Rectal smooth muscle tissue (tissue), 1 donor: Measurements from ENCODE around the gene MAST4.
A peak's percentile ranks its signal among the peaks of the same experiment; 100 is the strongest.
"Not testable (repeated sequence)": the region's sequence is repeated elsewhere in the genome, so short reads cannot be mapped to it uniquely, and the experiment has no call there.

Experiments used
- H3K27ac ChIP-seq: one replicate; pipeline ENCODE4 v1.7.0; 2013; ENCODE audit warnings: low read depth, low read length, inconsistent platforms
- H3K27me3 ChIP-seq: one replicate; pipeline ENCODE4 v1.7.0; 2013; ENCODE audit warnings: low read length; ENCODE audit not compliant: control insufficient read depth, insufficient read depth
- H3K36me3 ChIP-seq: one replicate; pipeline ENCODE4 v1.7.0; 2013; ENCODE audit warnings: low read length; ENCODE audit not compliant: control insufficient read depth, insufficient read depth
- H3K4me1 ChIP-seq: one replicate; pipeline ENCODE4 v1.7.0; 2013; ENCODE audit warnings: low read length; ENCODE audit not compliant: control insufficient read depth, insufficient read depth
- H3K4me3 ChIP-seq: one replicate; pipeline ENCODE4 v1.7.0; 2013; ENCODE audit warnings: low read length
- H3K9ac ChIP-seq: one replicate; pipeline ENCODE4 v1.7.0; 2013; ENCODE audit warnings: low read length

The MAST4 gene

DNA sequence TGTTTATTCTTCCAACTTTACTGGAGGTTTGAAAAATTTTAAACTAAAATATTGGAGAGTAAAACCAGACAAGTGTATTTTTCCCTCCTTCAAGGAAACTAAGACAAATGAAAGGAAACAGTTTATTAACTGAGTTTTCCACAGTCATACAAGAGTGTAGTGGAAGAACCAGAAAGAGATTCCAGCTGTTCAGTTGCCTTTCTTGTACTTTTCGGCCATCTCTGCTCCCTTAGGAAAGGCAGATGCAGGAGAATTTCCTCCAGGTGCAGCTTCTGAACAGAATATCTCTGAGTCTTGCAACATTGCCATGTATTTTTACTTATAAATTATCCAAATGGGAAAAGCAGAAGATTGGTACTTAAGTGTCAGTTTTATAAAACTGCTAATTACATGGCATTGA, 217.1 kb downstream of the MAST4 start:
- no peak overlapping the region for H3K4me3 ChIP-seq
- no peaks in the 10 kb centered on the region for H3K27me3 ChIP-seq
- H3K27ac ChIP-seq = no peak overlapping the region
- no peak overlapping the region for H3K9ac ChIP-seq
- no peaks in the 10 kb centered on the region for H3K36me3 ChIP-seq
- no peaks in the 10 kb centered on the region for H3K4me1 ChIP-seq

- no peak overlapping the region for H3K9ac ChIP-seq
- H3K4me3 ChIP-seq = no peak overlapping the region
- H3K27me3 ChIP-seq = no peaks in the 10 kb centered on the region
- no peak overlapping the region for H3K27ac ChIP-seq
- no peaks in the 10 kb centered on the region for H3K36me3 ChIP-seq
- no peaks in the 10 kb centered on the region for H3K4me1 ChIP-seq
Observed at GRCh38 chr5:66814146-66814991, 218.2 kb downstream of the MAST4 start.

- no peak overlapping the region for H3K27ac ChIP-seq
Observed at GRCh38 chr5:66818304-66818934, 222.2 kb downstream of the MAST4 start.

DNA sequence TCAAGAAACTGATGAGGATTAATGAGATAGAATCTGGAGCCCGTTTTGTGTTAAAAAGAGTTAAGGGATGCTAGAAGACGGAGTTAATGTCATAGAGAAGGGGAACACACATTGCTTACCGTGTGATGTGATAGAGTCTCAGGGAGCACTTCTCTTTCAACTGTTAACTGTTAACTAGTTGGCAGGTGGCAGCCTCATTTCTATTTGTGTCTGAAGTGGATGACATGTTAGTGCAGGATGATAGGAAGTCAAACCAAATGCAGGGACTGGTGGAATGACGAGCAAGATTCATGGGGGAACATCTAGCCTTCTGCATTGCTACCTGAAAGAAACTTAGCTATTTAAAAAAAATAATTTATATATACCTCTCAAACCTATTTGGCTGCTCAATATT, 222.7 kb downstream of the MAST4 start:
- H3K27ac ChIP-seq = no peak overlapping the region
- no peak overlapping the region for H3K9ac ChIP-seq
- no peaks in the 10 kb centered on the region for H3K27me3 ChIP-seq
- no peak overlapping the region for H3K4me3 ChIP-seq
- no peaks in the 10 kb centered on the region for H3K36me3 ChIP-seq
- no peaks in the 10 kb centered on the region for H3K4me1 ChIP-seq

More at GRCh38 chr5:66818304-66818934, 222.2 kb downstream of the MAST4 start:
- H3K9ac ChIP-seq = no peak overlapping the region
- no peaks in the 10 kb centered on the region for H3K27me3 ChIP-seq
- no peak overlapping the region for H3K4me3 ChIP-seq
- no peaks in the 10 kb centered on the region for H3K36me3 ChIP-seq
- H3K4me1 ChIP-seq = no peaks in the 10 kb centered on the region

DNA sequence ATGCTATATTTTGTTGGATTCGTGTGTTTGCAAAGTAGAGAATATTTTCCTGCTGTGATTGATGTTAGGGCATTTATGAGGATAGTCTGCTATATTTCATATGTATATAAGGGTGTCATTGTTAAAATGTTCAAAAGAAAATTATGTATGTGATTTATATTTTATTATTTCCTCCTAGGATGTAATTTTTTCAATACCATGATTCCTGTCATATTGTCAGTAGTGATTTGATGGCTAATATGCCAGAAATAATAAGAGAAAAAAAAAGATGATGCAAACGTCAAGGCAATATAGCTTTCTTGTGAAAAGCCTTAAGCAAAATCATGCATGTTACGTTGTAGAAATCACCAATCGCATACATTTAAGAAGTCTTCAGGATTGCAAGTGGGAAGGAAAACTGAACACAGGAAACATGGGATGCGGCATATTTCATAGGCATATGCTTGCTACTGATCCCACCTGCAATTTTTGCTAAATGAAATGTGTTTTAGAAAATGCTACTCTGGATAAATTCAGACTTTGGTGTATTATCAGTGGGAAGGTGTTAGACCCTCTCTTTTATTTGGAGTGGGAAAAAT, 224.5 kb downstream of the MAST4 start:
- H3K27me3 ChIP-seq = no peaks in the 10 kb centered on the region
- no peaks in the 10 kb centered on the region for H3K4me1 ChIP-seq
- no peaks in the 10 kb centered on the region for H3K36me3 ChIP-seq
- H3K4me3 ChIP-seq = no peak overlapping the region
- H3K9ac ChIP-seq = no peak overlapping the region
- H3K27ac ChIP-seq = no peak overlapping the region

DNA sequence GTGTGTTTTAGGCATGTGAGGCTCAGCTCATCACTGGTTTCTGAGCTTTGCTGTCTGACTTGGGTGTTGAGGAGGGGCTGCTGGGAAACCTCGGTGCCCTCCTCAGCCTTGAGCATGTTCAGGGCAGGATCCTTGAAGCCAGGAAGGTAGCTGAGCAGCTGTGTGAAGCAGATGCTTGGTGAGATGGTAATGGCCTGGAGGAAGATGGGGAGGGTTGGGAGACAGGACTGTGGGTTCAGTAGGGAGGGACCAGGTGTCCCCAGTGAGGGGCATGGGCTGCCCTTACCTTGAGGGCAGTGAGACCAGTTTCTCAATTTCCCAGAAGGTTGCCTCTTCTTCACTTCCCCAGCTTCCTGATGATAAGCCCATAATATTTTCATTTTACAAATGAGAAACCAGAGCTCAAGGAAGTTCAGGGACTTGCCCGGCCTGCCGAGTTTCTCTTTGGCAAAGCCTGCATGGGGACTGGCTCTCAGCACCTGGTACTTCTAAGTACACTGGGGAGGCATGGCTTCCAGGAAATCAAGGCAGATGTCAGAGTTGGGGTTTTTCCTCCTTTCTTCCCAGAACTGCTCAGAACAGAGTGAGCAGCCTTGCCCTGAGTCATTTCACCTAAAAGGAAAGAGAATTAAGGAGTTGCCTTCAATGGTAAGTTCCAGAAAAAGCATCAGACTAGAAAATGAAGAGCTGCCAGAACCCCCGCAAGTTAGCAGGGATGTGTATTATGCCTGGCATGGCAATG, 225.7 kb downstream of the MAST4 start:
- Histone ChIP-seq H3K4me1 (no peaks in the 10 kb centered on the region), H3K36me3 (no peaks in the 10 kb centered on the region), H3K4me3 (no peak overlapping the region), H3K27ac (no peak overlapping the region), H3K9ac (no peak overlapping the region), H3K27me3 (no peaks in the 10 kb centered on the region)

GRCh38 chr5:66822906-66823305, 226.7 kb downstream of the MAST4 start:
- not testable (repeated sequence) for H3K4me3 ChIP-seq, H3K9ac ChIP-seq, H3K36me3 ChIP-seq, H3K4me1 ChIP-seq, H3K27me3 ChIP-seq, H3K27ac ChIP-seq

DNA sequence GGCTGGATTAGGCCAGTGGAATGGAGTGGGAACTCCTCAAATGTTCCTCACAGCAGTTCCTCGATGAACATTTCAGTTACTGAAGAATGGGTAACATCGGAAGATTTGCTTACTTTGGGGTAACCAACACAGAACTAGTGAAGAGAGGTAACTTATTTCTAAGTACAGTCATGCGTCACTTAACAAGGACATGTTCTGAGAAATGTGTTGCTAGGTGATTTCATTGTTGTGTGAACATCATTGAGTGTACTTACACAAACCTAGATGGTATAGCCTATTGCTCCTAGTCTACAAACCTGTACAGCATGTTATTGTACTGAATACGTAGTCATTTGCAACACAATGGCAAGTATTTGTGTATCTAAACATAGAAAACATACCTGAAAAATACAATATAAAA, 228.3 kb downstream of the MAST4 start:
- H3K4me3 ChIP-seq = no peak overlapping the region
- no peaks in the 10 kb centered on the region for H3K36me3 ChIP-seq
- no peak overlapping the region for H3K9ac ChIP-seq
- H3K27me3 ChIP-seq = no peaks in the 10 kb centered on the region
- no peak overlapping the region for H3K27ac ChIP-seq
- no peaks in the 10 kb centered on the region for H3K4me1 ChIP-seq

DNA sequence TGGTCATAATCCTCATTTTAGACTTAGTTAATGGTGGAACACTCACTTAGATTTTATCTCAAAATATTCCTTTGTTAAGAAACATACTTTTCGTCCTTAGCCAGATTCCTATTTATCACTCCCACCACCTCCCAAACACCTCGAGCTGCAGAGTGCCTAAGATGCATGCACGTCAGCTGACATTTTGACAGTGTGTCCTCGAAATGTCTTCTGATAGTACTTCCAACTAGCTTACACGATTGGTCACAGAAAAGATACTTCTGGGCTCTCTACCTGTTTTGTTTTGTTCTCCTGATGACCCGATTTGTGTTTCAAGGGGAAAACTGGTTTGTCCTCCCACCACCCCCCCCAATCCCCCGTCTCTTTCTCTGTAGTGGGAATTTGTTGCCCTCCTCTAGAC, 230.1 kb downstream of the MAST4 start:
- Histone ChIP-seq H3K27me3 (no peaks in the 10 kb centered on the region), H3K36me3 (no peaks in the 10 kb centered on the region), H3K9ac (no peak overlapping the region), H3K27ac (no peak overlapping the region), H3K4me3 (no peak overlapping the region), H3K4me1 (no peaks in the 10 kb centered on the region)

GRCh38 chr5:66826696-66827095, 230.5 kb downstream of the MAST4 start:
- Histone ChIP-seq H3K9ac (no peak overlapping the region), H3K36me3 (no peaks in the 10 kb centered on the region), H3K27ac (no peak overlapping the region), H3K4me3 (no peak overlapping the region), H3K27me3 (no peaks in the 10 kb centered on the region), H3K4me1 (no peaks in the 10 kb centered on the region)

DNA sequence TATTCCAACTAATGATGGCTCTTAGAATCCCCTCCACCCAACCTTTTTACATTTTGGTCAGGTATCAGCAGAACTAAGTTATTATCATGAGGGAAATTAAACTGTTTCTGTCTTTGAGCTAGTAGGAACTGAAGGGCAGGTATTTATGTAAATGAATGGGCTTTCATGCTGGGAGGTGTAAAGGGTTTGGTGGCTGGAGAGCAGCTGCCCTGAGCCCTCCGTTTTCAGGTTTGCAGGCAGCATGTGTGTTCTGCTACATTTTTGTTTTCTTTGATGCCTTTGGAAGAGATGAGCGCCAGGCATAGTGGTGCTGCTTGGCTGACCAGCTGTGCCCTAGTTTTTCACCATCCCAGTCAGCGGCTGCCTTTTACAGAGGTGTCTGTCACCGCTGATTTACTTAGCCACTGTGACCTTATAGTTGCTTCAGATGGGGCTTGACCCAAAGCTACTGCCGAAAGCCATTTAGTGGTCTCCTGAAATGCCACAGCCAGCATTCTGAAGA, 231.9 kb downstream of the MAST4 start:
- no peaks in the 10 kb centered on the region for H3K4me1 ChIP-seq
- no peak overlapping the region for H3K27ac ChIP-seq
- H3K4me3 ChIP-seq = peak overlapping the region; percentile 64
- peak overlapping the region; percentile 19 for H3K9ac ChIP-seq
- H3K36me3 ChIP-seq = no peaks in the 10 kb centered on the region
- H3K27me3 ChIP-seq = no peaks in the 10 kb centered on the region
